ENCODE results near the gene GAS5. TPM values are rescaled to one million over a fixed set of nuclear protein-coding genes. Genes with fewer than 3 reads are reported as not detected.
"Not testable (repeated sequence)": the region's sequence is repeated elsewhere in the genome, so short reads cannot be mapped to it uniquely, and the experiment has no call there.

The GAS5 gene
- total RNA-seq, 1 donor from 2014 or later, result 428 TPM

- DNase-seq (ENCODE audit: low spot score), result no peak
Observed at GRCh38 chr1:173869021-173869359, 1.2 kb upstream of the GAS5 start.

- peak; percentile 88 for DNase-seq (ENCODE audit: low spot score)
Observed at GRCh38 chr1:173868266-173869020, 654 bp upstream of the GAS5 start, which contains the start of gene ZBTB37. TSS of gene ZBTB37 (plus strand) at chr1:173868380. CDS start at chr1:173870226, 1,846 bp downstream.

- DNase-seq (ENCODE audit: low spot score), result no peak
Observed at GRCh38 chr1:173867141-173867752, 542 bp downstream of the GAS5 start.

- DNase-seq (ENCODE audit: low spot score), result no peak
Observed at GRCh38 chr1:173866413-173867115, 1.2 kb downstream of the GAS5 start.

GRCh38 chr1:173865468-173866164 lies 2.2 kb downstream of the GAS5 start:
- DNase-seq (ENCODE audit: low spot score), result no peak

- DNase-seq (ENCODE audit: low spot score), result no peak
Observed at GRCh38 chr1:173864179-173864867, 3.5 kb downstream of the GAS5 start.

- no peak for DNase-seq (ENCODE audit: low spot score)
Observed at GRCh38 chr1:173863224-173864161, 4.3 kb downstream of the GAS5 start.

- no peak for DNase-seq (ENCODE audit: low spot score)
Observed at GRCh38 chr1:173862769-173863223, 5.0 kb downstream of the GAS5 start.

- not testable (repeated sequence) for DNase-seq (ENCODE audit: low spot score)
Observed at GRCh38 chr1:173862146-173862768, 5.5 kb downstream of the GAS5 start.

- DNase-seq (ENCODE audit: low spot score), result no peak
Observed at GRCh38 chr1:173861731-173862145, 6.1 kb downstream of the GAS5 start.

GRCh38 chr1:173860065-173860464 lies 7.7 kb downstream of the GAS5 start:
- DNase-seq (ENCODE audit: low spot score), result no peak

GRCh38 chr1:173859547-173859946 lies 8.2 kb downstream of the GAS5 start:
- not testable (repeated sequence) for DNase-seq (ENCODE audit: low spot score)

- DNase-seq (ENCODE audit: low spot score), result no peak
Observed at GRCh38 chr1:173857363-173857917, 10.3 kb downstream of the GAS5 start.

- DNase-seq (ENCODE audit: low spot score), result no peak
Observed at GRCh38 chr1:173856903-173857302, 10.9 kb downstream of the GAS5 start.

GRCh38 chr1:173856014-173856413 lies 11.8 kb downstream of the GAS5 start:
- DNase-seq (ENCODE audit: low spot score), result no peak

- peak; percentile 13 for DNase-seq (ENCODE audit: low spot score)
Observed at GRCh38 chr1:173853074-173853473, 14.7 kb downstream of the GAS5 start.

- no peak for DNase-seq (ENCODE audit: low spot score)
Observed at GRCh38 chr1:173852105-173852504, 15.7 kb downstream of the GAS5 start.

- no peak for DNase-seq (ENCODE audit: low spot score)
Observed at GRCh38 chr1:173832748-173833147, 35.0 kb downstream of the GAS5 start.

GRCh38 chr1:173827611-173828010 lies 40.2 kb downstream of the GAS5 start:
- no peak for DNase-seq (ENCODE audit: low spot score)

All from umbilical cord (tissue), 2 donors.